SK-N-MC (cell line): ENCODE measurements around the gene SOWAHA.

Experiments
- DNase-seq: peaks from one replicate; pipeline ENCODE4 v3.0.0-alpha.2; 2011; ENCODE audit warnings: low read depth, low spot score
- H3K27ac ChIP-seq: fragments of 200-600 bp; sonication (generic); 2 replicates; pipeline ENCODE4 v1.5.1; 2016; ENCODE audit warnings: mixed run types
- H3K36me3 ChIP-seq: fragments of 200-600 bp; sonication (generic); 2 replicates; pipeline ENCODE4 v1.6.1; 2017; ENCODE audit warnings: antibody characterized with exemption, low read length, mixed read lengths; ENCODE audit not compliant: insufficient read depth
- H3K4me3 ChIP-seq: fragments of 200-600 bp; sonication (generic); 2 replicates; pipeline ENCODE4 v1.5.1; 2016
- H3K9ac ChIP-seq: fragments of 200-600 bp; sonication (generic); 2 replicates; pipeline ENCODE4 v1.8.0; 2017; ENCODE audit warnings: mixed run types, mixed read lengths; ENCODE audit not compliant: insufficient read length
- H3K9me3 ChIP-seq: fragments of 200-600 bp; sonication (generic); 2 replicates; pipeline ENCODE4 v1.6.1; 2017; ENCODE audit warnings: low read depth, mild to moderate bottlenecking, antibody characterized with exemption, low read length, moderate library complexity, mixed read lengths
- EZH2 ChIP-seq: fragments of 200-600 bp; sonication (generic); IDR thresholded peaks from one replicate; pipeline ENCODE4 v1.6.1; 2017; ENCODE audit warnings: antibody characterized with exemption
- FOXP2 ChIP-seq: optimal IDR thresholded peaks from 2 replicates; pipeline ENCODE3; 2011; ENCODE audit warnings: mild to moderate bottlenecking, moderate library complexity; ENCODE audit not compliant: insufficient read depth; ENCODE audit errors: extremely low read length, control extremely low read depth
- POLR2AphosphoS5 ChIP-seq: IDR thresholded peaks from 2 replicates; pipeline ENCODE4 v1.6.1; 2012; ENCODE audit warnings: mild to moderate bottlenecking, low read depth, low read length, borderline replicate concordance

SOWAHA gene

GRCh38 chr5:132808448-132808847 is 4.7 kb upstream of the SOWAHA start:
- Histone ChIP-seq H3K36me3 (no peaks in the 10 kb centered on the region), H3K27ac (peak overlapping the region; percentile 50; the same call in 1 of the 2 replicates), H3K9ac (no peak overlapping the region), H3K4me3 (no peak overlapping the region), H3K9me3 (no peaks in the 10 kb centered on the region)
- no peak for DNase-seq
- TF ChIP-seq FOXP2 (no peak), EZH2 (no peak), POLR2AphosphoS5 (no peak)

GRCh38 chr5:132808866-132809265 is 4.2 kb upstream of the SOWAHA start:
- Histone ChIP-seq H3K9me3 (no peaks in the 10 kb centered on the region), H3K9ac (no peak overlapping the region), H3K4me3 (no peak overlapping the region; the same call in 1 of the 2 replicates), H3K27ac (peak overlapping the region; percentile 50; the same call in 1 of the 2 replicates), H3K36me3 (no peaks in the 10 kb centered on the region)
- DNase-seq = no peak
- TF ChIP-seq FOXP2 (no peak), POLR2AphosphoS5 (no peak), EZH2 (no peak)

- Histone ChIP-seq H3K4me3 (no peak overlapping the region), H3K9me3 (no peaks in the 10 kb centered on the region), H3K27ac (no peak overlapping the region), H3K9ac (no peak overlapping the region), H3K36me3 (no peaks in the 10 kb centered on the region)
- TF ChIP-seq POLR2AphosphoS5 (no peak), FOXP2 (no peak), EZH2 (no peak)
- no peak for DNase-seq
These were observed 2.5 kb upstream of the SOWAHA start for GRCh38 chr5:132810605-132811004.

GRCh38 chr5:132812123-132812765 is 858 bp upstream of the SOWAHA start:
- peak overlapping the region; percentile 82 for H3K4me3 ChIP-seq
- TF ChIP-seq POLR2AphosphoS5 (no peak), FOXP2 (no peak)
- H3K9ac ChIP-seq = peak overlapping the region; percentile 19
- no peaks in the 10 kb centered on the region for H3K9me3 ChIP-seq
- H3K27ac ChIP-seq = no peak overlapping the region
- DNase-seq = no peak
- no peaks in the 10 kb centered on the region for H3K36me3 ChIP-seq

DNA sequence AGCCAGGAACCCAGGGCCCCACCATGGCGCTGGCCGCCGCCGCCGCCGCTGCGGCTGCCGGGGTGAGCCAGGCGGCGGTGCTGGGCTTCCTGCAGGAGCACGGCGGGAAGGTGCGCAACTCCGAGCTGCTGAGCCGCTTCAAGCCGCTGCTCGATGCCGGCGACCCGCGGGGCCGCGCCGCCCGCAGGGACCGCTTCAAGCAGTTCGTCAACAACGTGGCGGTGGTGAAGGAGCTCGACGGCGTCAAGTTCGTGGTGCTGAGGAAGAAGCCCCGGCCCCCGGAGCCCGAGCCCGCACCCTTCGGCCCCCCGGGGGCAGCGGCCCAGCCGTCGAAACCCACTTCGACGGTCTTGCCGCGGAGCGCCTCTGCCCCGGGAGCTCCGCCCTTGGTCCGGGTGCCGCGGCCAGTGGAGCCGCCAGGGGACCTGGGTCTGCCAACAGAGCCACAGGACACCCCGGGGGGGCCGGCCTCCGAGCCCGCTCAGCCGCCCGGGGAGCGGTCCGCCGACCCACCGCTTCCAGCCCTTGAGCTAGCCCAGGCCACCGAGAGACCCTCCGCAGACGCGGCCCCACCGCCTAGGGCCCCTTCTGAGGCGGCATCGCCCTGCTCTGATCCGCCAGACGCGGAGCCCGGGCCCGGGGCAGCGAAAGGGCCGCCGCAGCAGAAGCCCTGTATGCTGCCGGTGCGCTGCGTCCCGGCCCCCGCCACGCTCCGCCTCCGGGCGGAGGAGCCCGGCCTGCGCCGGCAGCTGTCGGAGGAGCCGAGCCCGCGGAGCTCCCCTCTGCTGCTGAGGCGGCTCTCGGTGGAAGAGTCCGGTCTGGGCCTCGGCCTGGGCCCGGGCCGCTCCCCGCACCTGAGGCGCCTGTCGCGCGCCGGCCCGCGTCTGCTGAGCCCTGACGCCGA is 749 bp downstream of the SOWAHA start:
- no peak overlapping the region for H3K27ac ChIP-seq
- TF ChIP-seq POLR2AphosphoS5 (no peak), FOXP2 (peak; percentile 3), EZH2 (no peak)
- H3K36me3 ChIP-seq = no peaks in the 10 kb centered on the region
- peak overlapping the region; percentile 82 for H3K4me3 ChIP-seq
- no peak for DNase-seq
- no peaks in the 10 kb centered on the region for H3K9me3 ChIP-seq
- H3K9ac ChIP-seq = no peak overlapping the region

DNA sequence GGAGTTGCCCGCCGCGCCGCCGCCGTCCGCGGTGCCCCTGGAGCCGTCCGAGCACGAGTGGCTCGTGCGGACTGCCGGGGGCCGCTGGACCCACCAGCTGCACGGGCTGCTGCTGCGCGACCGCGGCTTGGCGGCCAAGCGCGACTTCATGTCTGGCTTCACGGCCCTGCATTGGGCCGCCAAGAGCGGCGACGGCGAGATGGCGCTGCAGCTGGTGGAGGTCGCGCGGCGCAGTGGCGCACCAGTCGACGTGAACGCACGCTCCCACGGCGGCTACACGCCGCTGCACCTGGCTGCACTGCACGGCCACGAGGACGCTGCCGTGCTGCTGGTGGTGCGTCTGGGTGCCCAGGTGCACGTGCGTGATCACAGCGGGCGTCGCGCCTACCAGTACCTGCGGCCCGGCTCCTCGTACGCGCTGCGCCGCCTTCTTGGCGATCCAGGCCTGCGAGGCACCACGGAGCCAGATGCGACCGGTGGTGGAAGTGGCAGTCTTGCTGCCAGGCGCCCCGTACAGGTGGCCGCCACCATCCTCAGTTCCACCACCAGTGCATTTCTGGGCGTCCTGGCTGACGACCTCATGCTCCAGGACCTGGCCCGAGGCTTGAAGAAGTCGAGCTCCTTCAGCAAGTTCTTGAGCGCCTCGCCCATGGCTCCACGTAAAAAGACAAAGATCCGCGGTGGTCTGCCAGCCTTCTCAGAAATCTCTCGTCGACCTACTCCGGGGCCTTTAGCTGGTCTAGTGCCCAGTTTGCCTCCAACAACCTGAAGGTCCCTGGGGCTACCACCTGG is 1.6 kb downstream of the SOWAHA start:
- no peaks in the 10 kb centered on the region for H3K9me3 ChIP-seq
- no peak for DNase-seq
- TF ChIP-seq EZH2 = no peak
- no peak for TF ChIP-seq POLR2AphosphoS5
- no peak for TF ChIP-seq FOXP2
- no peaks in the 10 kb centered on the region for H3K36me3 ChIP-seq
- H3K27ac ChIP-seq = peak overlapping the region; percentile 65; the same call in 1 of the 2 replicates
- no peak overlapping the region for H3K9ac ChIP-seq
- no peak overlapping the region for H3K4me3 ChIP-seq

GRCh38 chr5:132815454-132815853 is 2.4 kb downstream of the SOWAHA start:
- Histone ChIP-seq H3K9me3 (no peaks in the 10 kb centered on the region), H3K4me3 (no peak overlapping the region), H3K9ac (no peak overlapping the region), H3K27ac (peak overlapping the region; percentile 65), H3K36me3 (no peaks in the 10 kb centered on the region)
- DNase-seq = no peak
- no peak for TF ChIP-seq EZH2
- no peak for TF ChIP-seq FOXP2
- no peak for TF ChIP-seq POLR2AphosphoS5

GRCh38 chr5:132816083-132816482 is 3.0 kb downstream of the SOWAHA start:
- no peak for DNase-seq
- Histone ChIP-seq H3K9me3 (no peaks in the 10 kb centered on the region), H3K27ac (peak overlapping the region; percentile 65), H3K36me3 (no peaks in the 10 kb centered on the region), H3K4me3 (no peak overlapping the region; the same call in 1 of the 2 replicates), H3K9ac (no peak overlapping the region)
- TF ChIP-seq FOXP2 (no peak), POLR2AphosphoS5 (no peak), EZH2 (no peak)
